GM20000 (cell line): ENCODE measurements around the gene LEF1.

Experiments used
- DNase-seq: peaks from one replicate; pipeline ENCODE4 v3.0.0; 2012; ENCODE audit warnings: low spot score
- CTCF ChIP-seq: IDR thresholded peaks from 2 replicates; pipeline ENCODE4 v1.5.1; 2012; ENCODE audit warnings: mild to moderate bottlenecking, control low read depth; ENCODE audit errors: extremely low read depth, missing control alignments

LEF1 gene

GRCh38 chr4:108006361-108006760 lies 162.4 kb downstream of the LEF1 start:
- DNase-seq, result no peak
- no peak for TF ChIP-seq CTCF

- DNase-seq, result no peak
- TF ChIP-seq CTCF, result no peak
These were observed 162.9 kb downstream of the LEF1 start for GRCh38 chr4:108005807-108006206.

- no peak for DNase-seq
- TF ChIP-seq CTCF, result no peak
These were observed 164.1 kb downstream of the LEF1 start for GRCh38 chr4:108004646-108005045.

- no peak for TF ChIP-seq CTCF
- DNase-seq, result no peak
These were observed 164.7 kb downstream of the LEF1 start for GRCh38 chr4:108003982-108004515.

GRCh38 chr4:108001540-108002135 lies 167.1 kb downstream of the LEF1 start:
- DNase-seq, result no peak
- TF ChIP-seq CTCF, result no peak

- no peak for TF ChIP-seq CTCF
- DNase-seq, result no peak
These were observed 168.7 kb downstream of the LEF1 start for GRCh38 chr4:107999932-108000539.

- no peak for TF ChIP-seq CTCF
- DNase-seq, result no peak
These were observed 170.9 kb downstream of the LEF1 start for GRCh38 chr4:107997794-107998193.
